ENCODE measurements around the gene CPB2. TPM values are rescaled to one million over a fixed set of nuclear protein-coding genes. Genes with fewer than 3 reads are reported as not detected.

Gene CPB2
- total RNA-seq, 1 donor: not detected

GRCh38 chr13:46127358-46128023, 22.7 kb upstream of the CPB2 start:
- TF ChIP-seq CTCF (IDR thresholded peaks at IDR 0.05; ENCODE audit: insufficient read depth, low read depth, low read length): no peak
- no peak for DNase-seq (ENCODE audit: low read depth)
- no peak overlapping the region for H3K4me3 ChIP-seq (ENCODE audit: low read depth, low read length)

DNA sequence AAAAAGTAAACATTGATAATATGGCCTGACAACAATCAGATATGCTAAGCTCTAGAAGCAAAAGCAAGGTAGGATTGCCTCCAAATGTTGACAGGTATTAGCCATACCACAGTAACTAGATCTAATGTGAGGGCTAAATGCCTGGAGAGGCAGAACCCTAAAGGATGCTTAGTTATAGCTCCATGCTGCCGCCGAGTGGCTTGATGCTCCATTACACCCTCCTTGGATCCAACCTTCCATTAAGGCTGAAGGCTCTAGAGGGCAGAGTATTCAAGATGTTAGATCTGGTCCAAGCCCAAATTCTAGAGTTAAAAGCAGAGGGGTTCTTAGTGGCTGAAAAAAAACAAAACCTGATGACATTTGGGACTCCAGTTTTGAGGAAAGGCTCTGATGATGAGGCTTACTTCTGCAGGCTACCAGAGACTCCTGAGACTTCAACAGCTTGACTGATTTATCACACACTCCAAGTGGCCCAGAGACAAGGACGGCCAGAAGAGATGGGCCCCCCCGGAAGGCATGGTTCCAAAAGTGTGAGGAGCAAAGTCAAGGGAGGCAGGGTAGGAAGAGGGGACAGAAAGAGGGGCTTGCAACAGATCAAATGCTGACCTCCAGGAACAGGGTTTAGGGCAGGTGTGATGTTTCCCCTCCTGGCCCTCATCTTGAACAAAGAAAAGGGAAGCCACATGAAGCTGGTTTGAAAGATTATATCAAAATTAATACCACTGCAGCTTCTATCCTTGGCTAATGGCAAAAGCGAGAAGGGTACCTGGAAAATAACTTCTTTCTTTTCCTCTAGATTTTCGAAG, 21.9 kb upstream of the CPB2 start:
- H3K4me3 ChIP-seq (ENCODE audit: low read depth, low read length): no peak overlapping the region
- peak; percentile 75 for DNase-seq (ENCODE audit: low read depth)
- peak; percentile 97 for TF ChIP-seq CTCF (IDR thresholded peaks at IDR 0.05; ENCODE audit: insufficient read depth, low read depth, low read length)

DNA sequence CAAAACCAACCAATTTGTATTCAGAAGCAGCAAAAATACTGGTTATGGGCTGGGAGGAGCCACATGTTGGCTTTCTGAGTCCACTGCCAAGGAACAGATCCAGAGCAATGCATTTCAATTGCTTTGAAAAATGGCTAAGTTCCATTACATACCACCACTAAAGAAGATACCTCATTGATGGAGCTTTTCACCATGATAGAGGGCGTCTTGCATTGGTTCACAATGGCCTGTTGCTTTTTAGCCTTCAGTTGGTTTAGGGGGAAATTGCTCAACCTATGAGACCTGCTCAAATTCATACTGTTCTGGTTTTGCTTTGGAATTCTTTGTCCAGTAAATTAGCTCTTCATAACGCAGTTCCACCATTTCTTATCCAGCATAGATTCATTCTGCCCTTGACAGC, 21.2 kb upstream of the CPB2 start:
- no peak for TF ChIP-seq CTCF (IDR thresholded peaks at IDR 0.05; ENCODE audit: insufficient read depth, low read depth, low read length)
- no peak overlapping the region for H3K4me3 ChIP-seq (ENCODE audit: low read depth, low read length)
- no peak for DNase-seq (ENCODE audit: low read depth)

GRCh38 chr13:46124967-46125933, 20.4 kb upstream of the CPB2 start:
- no peak overlapping the region for H3K4me3 ChIP-seq (ENCODE audit: low read depth, low read length)
- peak; percentile 56 for DNase-seq (ENCODE audit: low read depth)
- no peak for TF ChIP-seq CTCF (IDR thresholded peaks at IDR 0.05; ENCODE audit: insufficient read depth, low read depth, low read length)

- DNase-seq (ENCODE audit: low read depth): no peak
- no peak overlapping the region for H3K4me3 ChIP-seq (ENCODE audit: low read depth, low read length)
- TF ChIP-seq CTCF (IDR thresholded peaks at IDR 0.05; ENCODE audit: insufficient read depth, low read depth, low read length): no peak
These were observed 19.7 kb upstream of the CPB2 start for GRCh38 chr13:46124531-46124966.

GRCh38 chr13:46122304-46122703, 17.5 kb upstream of the CPB2 start:
- H3K4me3 ChIP-seq (ENCODE audit: low read depth, low read length): no peak overlapping the region
- TF ChIP-seq CTCF (IDR thresholded peaks at IDR 0.05; ENCODE audit: insufficient read depth, low read depth, low read length): no peak
- no peak for DNase-seq (ENCODE audit: low read depth)

Measured in fibroblast of villous mesenchyme (primary cell).